Stimulated activated CD4-positive, alpha-beta T cell treated with anti-CD3 and anti-CD28 coated beads, Interleukin-1b, Interleukin-23, amount 100 ng/mL, for 1 hour (primary cell): ENCODE data around the gene RPP38.
A peak's percentile ranks its signal among the peaks of the same experiment; 100 is the strongest.

Experiments
- DNase-seq, 2 donors: peaks; one replicate each; pipeline ENCODE4 v3.0.0-alpha.2; 2020; ENCODE audit warnings: low read depth in 2 of 2

RPP38 gene

GRCh38 chr10:15097011-15097812 lies at the start of gene RPP38:
Gene RPP38, plus strand, starts transcription at chr10:15097355. Its CDS starts 5,960 bp downstream, at chr10:15103315.
- DNase-seq: peak; percentile 86 to 94

- no peak for DNase-seq
Observed at GRCh38 chr10:15049533-15049932, 47.6 kb upstream of the RPP38 start.

- DNase-seq: no peak
Observed at GRCh38 chr10:15052121-15052520, 45.0 kb upstream of the RPP38 start.

- DNase-seq: no peak
Observed at GRCh38 chr10:15053061-15053460, 44.1 kb upstream of the RPP38 start.

GRCh38 chr10:15058689-15059088 lies 38.5 kb upstream of the RPP38 start:
- no peak for DNase-seq

- DNase-seq: no peak
Observed at GRCh38 chr10:15059914-15060313, 37.2 kb upstream of the RPP38 start.

- no peak for DNase-seq
Observed at GRCh38 chr10:15060638-15061037, 36.5 kb upstream of the RPP38 start.

- DNase-seq: no peak
Observed at GRCh38 chr10:15067154-15067553, 30.0 kb upstream of the RPP38 start.

- no peak for DNase-seq
Observed at GRCh38 chr10:15068802-15069201, 28.4 kb upstream of the RPP38 start.

- no peak for DNase-seq
Observed at GRCh38 chr10:15069230-15069629, 27.9 kb upstream of the RPP38 start.

GRCh38 chr10:15072358-15072757 lies 24.8 kb upstream of the RPP38 start:
- DNase-seq: no peak

GRCh38 chr10:15075421-15075820 lies 21.7 kb upstream of the RPP38 start:
- DNase-seq: no peak

- no peak for DNase-seq
Observed at GRCh38 chr10:15083674-15084501, 13.3 kb upstream of the RPP38 start.

- no peak for DNase-seq
Observed at GRCh38 chr10:15084502-15084922, 12.6 kb upstream of the RPP38 start.

- DNase-seq: peak; percentile 33 to 60
Observed at GRCh38 chr10:15088428-15089261, 8.5 kb upstream of the RPP38 start, which contains the start of gene ACBD7. Gene ACBD7, minus strand, starts transcription at chr10:15088776. Its CDS starts 48 bp downstream, at chr10:15088728.

- DNase-seq: no peak
Observed at GRCh38 chr10:15091418-15091817, 5.7 kb upstream of the RPP38 start.

GRCh38 chr10:15092855-15093408 lies 4.2 kb upstream of the RPP38 start:
- no peak for DNase-seq

GRCh38 chr10:15096661-15097010 lies 519 bp upstream of the RPP38 start:
- no peak for DNase-seq

- no peak for DNase-seq
Observed at GRCh38 chr10:15099886-15100285, 2.7 kb downstream of the RPP38 start.

GRCh38 chr10:15103513-15103912 lies 6.4 kb downstream of the RPP38 start:
- DNase-seq: no peak

GRCh38 chr10:15106352-15107013 lies 9.3 kb downstream of the RPP38 start:
- peak; percentile 22 to 47 for DNase-seq
